Peyer's patch (tissue), 4 donors: ENCODE data around the gene IQCE.

Experiments used
- POLR2A ChIP-seq, 2 donors: fragments of 450-650 bp; IDR thresholded peaks; one replicate each; pipeline ENCODE4 v1.5.1; 2017; ENCODE audit warnings: antibody characterized with exemption in 2 of 2, mild to moderate bottlenecking in 2 of 2, moderate library complexity in 2 of 2
- TF ChIP-seq, protein P1 (sequence below), 6 experiments: fragments of 450-650 bp in 4 of 6; fragments of 200-600 bp in 2 of 6; sonication (generic) in 1 of 6; IDR thresholded peaks; one replicate each; pipeline ENCODE4 v1.5.1; 2017 to 2019; ENCODE audit warnings: antibody characterized with exemption in 6 of 6, mild to moderate bottlenecking in 3 of 6, moderate library complexity in 1 of 6

DNA sequence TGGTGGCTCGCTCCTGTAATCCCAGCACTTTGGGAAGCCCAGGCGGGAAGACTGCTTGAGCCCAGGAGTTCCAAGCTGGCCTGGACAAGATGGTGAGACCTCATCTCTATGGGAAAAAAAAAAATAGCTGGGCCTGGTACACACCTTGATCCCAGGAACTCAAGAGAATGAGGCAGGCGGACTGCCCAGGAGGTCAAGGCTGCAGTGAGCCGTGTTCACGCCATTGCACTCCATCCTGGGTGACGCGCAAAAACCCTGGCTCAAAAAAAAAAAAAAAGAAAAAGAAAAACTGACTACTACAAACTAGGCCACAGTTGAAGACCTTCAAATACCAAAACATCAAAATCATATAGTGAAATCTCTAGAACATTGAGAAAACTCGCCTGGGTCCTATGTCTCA is 7.4 kb upstream of the IQCE start:
- TF ChIP-seq, protein P1, sequence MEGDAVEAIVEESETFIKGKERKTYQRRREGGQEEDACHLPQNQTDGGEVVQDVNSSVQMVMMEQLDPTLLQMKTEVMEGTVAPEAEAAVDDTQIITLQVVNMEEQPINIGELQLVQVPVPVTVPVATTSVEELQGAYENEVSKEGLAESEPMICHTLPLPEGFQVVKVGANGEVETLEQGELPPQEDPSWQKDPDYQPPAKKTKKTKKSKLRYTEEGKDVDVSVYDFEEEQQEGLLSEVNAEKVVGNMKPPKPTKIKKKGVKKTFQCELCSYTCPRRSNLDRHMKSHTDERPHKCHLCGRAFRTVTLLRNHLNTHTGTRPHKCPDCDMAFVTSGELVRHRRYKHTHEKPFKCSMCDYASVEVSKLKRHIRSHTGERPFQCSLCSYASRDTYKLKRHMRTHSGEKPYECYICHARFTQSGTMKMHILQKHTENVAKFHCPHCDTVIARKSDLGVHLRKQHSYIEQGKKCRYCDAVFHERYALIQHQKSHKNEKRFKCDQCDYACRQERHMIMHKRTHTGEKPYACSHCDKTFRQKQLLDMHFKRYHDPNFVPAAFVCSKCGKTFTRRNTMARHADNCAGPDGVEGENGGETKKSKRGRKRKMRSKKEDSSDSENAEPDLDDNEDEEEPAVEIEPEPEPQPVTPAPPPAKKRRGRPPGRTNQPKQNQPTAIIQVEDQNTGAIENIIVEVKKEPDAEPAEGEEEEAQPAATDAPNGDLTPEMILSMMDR (IDR thresholded peaks at IDR 0.05) = no peak
- no peak for TF ChIP-seq POLR2A (IDR thresholded peaks at IDR 0.05)
